ENCODE results near the gene CLDN5. TPM values are rescaled to one million over a fixed set of nuclear protein-coding genes. Genes with fewer than 3 reads are reported as not detected.

Gene CLDN5
- total RNA-seq, 4 donors from 2014 or later: 22.1 to 112 (median 56.8) TPM

DNA sequence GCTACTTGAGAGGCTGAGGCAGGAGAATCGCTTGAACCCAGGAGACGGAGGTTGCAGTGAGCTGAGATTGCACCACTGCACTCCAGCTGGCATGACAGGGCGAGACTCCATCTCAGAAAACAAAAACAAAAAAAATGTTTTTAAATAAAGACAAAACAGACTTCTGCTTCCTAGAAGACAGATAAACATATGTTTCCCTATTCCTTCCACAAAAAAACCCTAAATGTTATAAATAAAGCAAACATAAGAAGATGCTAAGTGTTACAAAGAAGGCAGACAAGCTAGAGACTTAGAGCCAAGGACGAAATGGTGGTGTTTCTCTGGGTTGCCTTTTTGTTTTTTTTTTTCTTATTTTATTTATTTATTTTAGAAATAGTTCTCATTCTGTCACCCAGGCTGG, 5.6 kb upstream of the CLDN5 start:
- Histone ChIP-seq H3K4me1 (no peaks in the 10 kb centered on the region), H3K27me3 (peaks cover 21% of the 10 kb centered on the region), H3K36me3 (no peaks in the 10 kb centered on the region), H3K9me3 (no peaks in the 10 kb centered on the region), H3K27ac (no peak overlapping the region), H3K4me3 (no peak overlapping the region)
- DNase-seq (ENCODE audit: low spot score in 2 of 2): no peak
- no peak for TF ChIP-seq POLR2A (IDR thresholded peaks at IDR 0.05)
- no peak for TF ChIP-seq POLR2AphosphoS5 (IDR thresholded peaks at IDR 0.05)
- TF ChIP-seq, protein P1, sequence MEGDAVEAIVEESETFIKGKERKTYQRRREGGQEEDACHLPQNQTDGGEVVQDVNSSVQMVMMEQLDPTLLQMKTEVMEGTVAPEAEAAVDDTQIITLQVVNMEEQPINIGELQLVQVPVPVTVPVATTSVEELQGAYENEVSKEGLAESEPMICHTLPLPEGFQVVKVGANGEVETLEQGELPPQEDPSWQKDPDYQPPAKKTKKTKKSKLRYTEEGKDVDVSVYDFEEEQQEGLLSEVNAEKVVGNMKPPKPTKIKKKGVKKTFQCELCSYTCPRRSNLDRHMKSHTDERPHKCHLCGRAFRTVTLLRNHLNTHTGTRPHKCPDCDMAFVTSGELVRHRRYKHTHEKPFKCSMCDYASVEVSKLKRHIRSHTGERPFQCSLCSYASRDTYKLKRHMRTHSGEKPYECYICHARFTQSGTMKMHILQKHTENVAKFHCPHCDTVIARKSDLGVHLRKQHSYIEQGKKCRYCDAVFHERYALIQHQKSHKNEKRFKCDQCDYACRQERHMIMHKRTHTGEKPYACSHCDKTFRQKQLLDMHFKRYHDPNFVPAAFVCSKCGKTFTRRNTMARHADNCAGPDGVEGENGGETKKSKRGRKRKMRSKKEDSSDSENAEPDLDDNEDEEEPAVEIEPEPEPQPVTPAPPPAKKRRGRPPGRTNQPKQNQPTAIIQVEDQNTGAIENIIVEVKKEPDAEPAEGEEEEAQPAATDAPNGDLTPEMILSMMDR (IDR thresholded peaks at IDR 0.05): no peak
- no peak for TF ChIP-seq EP300 (IDR thresholded peaks at IDR 0.05)
- 80% methylated on average over 4 of the region's 4 CpGs for WGBS

DNA sequence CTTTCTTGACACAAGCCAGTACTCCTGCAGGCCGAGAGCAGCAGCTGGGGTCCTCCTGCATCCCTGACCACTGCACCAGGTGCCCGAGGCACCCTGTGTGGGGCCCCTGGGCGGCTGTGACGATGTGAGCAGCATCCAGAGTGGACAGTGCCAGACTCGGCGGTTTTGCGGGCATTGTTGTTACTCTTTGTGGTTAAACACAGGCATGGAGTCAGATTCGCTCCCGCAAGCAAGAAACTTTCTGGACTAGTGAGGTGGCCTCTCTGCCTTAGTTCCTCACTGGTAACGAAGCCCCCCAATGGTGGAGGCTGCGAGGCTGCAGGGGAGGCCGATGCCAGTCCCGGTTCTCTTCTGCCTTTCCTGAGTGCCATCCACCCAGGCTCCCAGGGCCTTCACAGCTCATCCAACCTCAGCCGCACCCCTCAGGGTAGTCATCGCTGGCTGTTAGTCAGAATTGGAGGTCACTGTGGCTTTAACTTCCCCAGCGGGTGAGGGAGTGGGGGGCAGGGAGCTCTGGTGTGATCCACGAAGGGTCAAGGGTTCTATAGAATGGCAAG, 3.7 kb upstream of the CLDN5 start:
- H3K9me3 ChIP-seq: no peaks in the 10 kb centered on the region
- TF ChIP-seq POLR2AphosphoS5 (IDR thresholded peaks at IDR 0.05) (no peak), EP300 (IDR thresholded peaks at IDR 0.05) (no peak), POLR2A (IDR thresholded peaks at IDR 0.05) (no peak)
- DNase-seq (ENCODE audit: low spot score in 2 of 2): peak in 1 of 2 donors; percentile 55
- 89% methylated on average over 17 of the region's 17 CpGs for WGBS
- H3K36me3 ChIP-seq: no peaks in the 10 kb centered on the region
- H3K27ac ChIP-seq: no peak overlapping the region
- peaks cover 40% of the 10 kb centered on the region for H3K27me3 ChIP-seq
- H3K4me3 ChIP-seq: no peak overlapping the region
- H3K4me1 ChIP-seq: peaks cover 18% of the 10 kb centered on the region

DNA sequence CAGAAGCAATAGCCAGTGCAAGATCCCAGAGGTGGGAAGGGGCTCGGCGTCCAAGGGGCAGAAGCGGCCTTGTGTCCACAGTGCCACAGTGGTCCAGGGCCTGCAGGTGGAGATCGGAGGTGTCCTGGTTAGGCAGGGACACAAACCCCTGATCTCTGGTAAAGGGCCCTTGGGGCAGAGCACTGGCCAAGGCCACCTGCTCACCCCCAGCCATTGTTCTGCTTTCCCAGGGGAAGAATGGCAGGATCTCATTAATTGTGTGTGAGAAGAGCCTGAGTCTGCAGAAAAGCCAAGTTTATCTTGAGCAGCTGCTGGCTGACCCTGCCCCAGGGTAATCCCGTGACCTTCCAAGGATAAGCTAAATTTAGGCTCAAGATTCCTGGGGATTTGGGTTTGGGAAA, 3.1 kb upstream of the CLDN5 start:
- 87% methylated on average over 5 of the region's 5 CpGs for WGBS
- TF ChIP-seq POLR2AphosphoS5 (IDR thresholded peaks at IDR 0.05): no peak
- no peak for TF ChIP-seq EP300 (IDR thresholded peaks at IDR 0.05)
- TF ChIP-seq, protein P1 (IDR thresholded peaks at IDR 0.05): no peak
- TF ChIP-seq POLR2A (IDR thresholded peaks at IDR 0.05): no peak
- Histone ChIP-seq H3K4me1 (peaks cover 19% of the 10 kb centered on the region), H3K4me3 (no peak overlapping the region), H3K27ac (no peak overlapping the region), H3K9me3 (no peaks in the 10 kb centered on the region), H3K36me3 (no peaks in the 10 kb centered on the region), H3K27me3 (peaks cover 46% of the 10 kb centered on the region)
- DNase-seq (ENCODE audit: low spot score in 2 of 2): peak in 1 of 2 donors; percentile 56

DNA sequence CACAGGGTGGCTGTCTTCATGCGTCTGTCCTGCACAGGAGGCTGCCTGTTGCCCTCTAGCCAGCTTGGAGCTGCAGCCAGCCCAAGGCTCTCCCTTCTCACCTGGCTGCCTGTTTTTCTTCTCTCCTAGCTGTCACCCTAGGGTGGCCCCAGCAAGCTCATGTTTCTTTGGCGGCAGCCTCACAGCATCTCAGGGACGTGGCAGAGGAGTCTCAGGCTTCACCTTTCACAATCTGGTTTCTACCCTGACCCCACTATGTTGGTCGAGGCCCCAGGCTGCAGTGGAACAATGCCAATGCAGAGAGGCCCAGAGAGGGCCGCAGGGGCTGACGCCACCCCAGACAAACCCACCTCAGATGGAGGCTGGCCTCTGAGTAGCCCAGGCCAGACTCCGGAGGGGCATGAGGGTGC, 2.5 kb upstream of the CLDN5 start:
- Histone ChIP-seq H3K4me3 (no peak overlapping the region), H3K27ac (no peak overlapping the region), H3K27me3 (peaks cover 46% of the 10 kb centered on the region), H3K9me3 (no peaks in the 10 kb centered on the region), H3K4me1 (peaks cover 19% of the 10 kb centered on the region), H3K36me3 (no peaks in the 10 kb centered on the region)
- WGBS: 92% methylated on average over 6 of the region's 7 CpGs
- peak in 1 of 2 donors; percentile 32 for DNase-seq (ENCODE audit: low spot score in 2 of 2)
- TF ChIP-seq, protein P1 (IDR thresholded peaks at IDR 0.05): no peak
- no peak for TF ChIP-seq POLR2A (IDR thresholded peaks at IDR 0.05)
- TF ChIP-seq POLR2AphosphoS5 (IDR thresholded peaks at IDR 0.05): no peak

DNA sequence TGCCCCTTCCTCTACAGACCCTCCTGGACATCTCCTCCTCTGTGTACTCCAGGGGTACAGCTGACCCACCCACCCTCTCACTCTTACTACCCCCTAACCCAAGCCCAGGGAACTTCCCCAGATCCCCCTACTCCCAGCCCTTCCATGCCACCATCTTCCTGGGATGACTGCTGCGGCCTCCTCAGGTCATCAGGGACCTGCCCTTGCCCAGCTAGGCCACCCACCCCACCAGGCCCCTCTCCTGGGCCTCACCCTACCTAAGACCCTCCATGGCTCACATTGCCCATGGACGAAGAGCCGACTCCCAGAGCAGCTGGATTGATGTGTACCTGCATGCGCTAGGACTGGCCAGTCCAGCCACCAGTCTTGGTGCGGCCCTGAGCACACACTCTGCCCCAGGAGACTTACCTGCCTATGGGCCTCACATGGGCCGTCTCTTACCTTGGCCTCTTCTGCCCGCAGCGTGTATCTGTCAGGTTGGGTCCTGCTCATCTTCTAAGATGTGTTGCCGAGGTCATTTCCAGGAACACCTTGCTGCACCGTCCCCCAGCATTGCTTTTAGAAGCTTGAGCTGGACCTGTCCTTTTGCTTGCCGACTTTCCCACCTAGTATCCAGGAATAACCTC, 2.0 kb upstream of the CLDN5 start:
- 94% methylated on average over 11 of the region's 11 CpGs for WGBS
- Histone ChIP-seq H3K36me3 (no peaks in the 10 kb centered on the region), H3K9me3 (no peaks in the 10 kb centered on the region), H3K4me1 (peaks cover 19% of the 10 kb centered on the region), H3K27me3 (peaks cover 46% of the 10 kb centered on the region), H3K27ac (no peak overlapping the region), H3K4me3 (no peak overlapping the region)
- TF ChIP-seq, protein P1 (IDR thresholded peaks at IDR 0.05): no peak
- TF ChIP-seq EP300 (IDR thresholded peaks at IDR 0.05) (no peak), POLR2AphosphoS5 (IDR thresholded peaks at IDR 0.05) (no peak), POLR2A (IDR thresholded peaks at IDR 0.05) (no peak)
- peak in 1 of 2 donors; percentile 67 for DNase-seq (ENCODE audit: low spot score in 2 of 2)

Measured in suprapubic skin (tissue), 4 donors.